HEK293 (cell line): ENCODE results near the gene CATSPERD.
A peak's percentile ranks its signal among the peaks of the same experiment; 100 is the strongest.

ENCODE experiments used
- EGR2 ChIP-seq: fragments of 450-650 bp; formaldehyde crosslinking; IDR thresholded peaks from 2 replicates; pipeline ENCODE4 v1.5.1; 2016; ENCODE audit warnings: low read depth, missing biosample characterization, missing genetic modification characterization
- KLF10 ChIP-seq: fragments of 450-650 bp; IDR thresholded peaks from 2 replicates; pipeline ENCODE4 v1.5.1; 2018; ENCODE audit warnings: missing biosample characterization, mild to moderate bottlenecking, missing genetic modification characterization
- MZF1 ChIP-seq: fragments of 450-650 bp; formaldehyde crosslinking; IDR thresholded peaks from 2 replicates; pipeline ENCODE4 v1.5.1; 2017; ENCODE audit warnings: missing biosample characterization, missing genetic modification characterization, borderline replicate concordance
- REPIN1 ChIP-seq: fragments of 450-650 bp; formaldehyde crosslinking; IDR thresholded peaks from 2 replicates; pipeline ENCODE4 v1.5.1; 2017; ENCODE audit warnings: missing biosample characterization, missing genetic modification characterization, low read depth
- ZNF132 ChIP-seq: fragments of 450-650 bp; formaldehyde crosslinking; IDR thresholded peaks from 2 replicates; pipeline ENCODE4 v1.5.1; 2017; ENCODE audit warnings: missing biosample characterization, missing genetic modification characterization, borderline replicate concordance
- ZNF629 ChIP-seq: fragments of 450-650 bp; formaldehyde crosslinking; IDR thresholded peaks from 2 replicates; pipeline ENCODE4 v1.5.1; 2017; ENCODE audit warnings: missing biosample characterization, missing genetic modification characterization
- TF ChIP-seq, protein P1 (sequence below): fragments of 450-650 bp; formaldehyde crosslinking; IDR thresholded peaks from 2 replicates; pipeline ENCODE4 v1.5.1; 2016; ENCODE audit warnings: missing biosample characterization, missing genetic modification characterization

DNA sequence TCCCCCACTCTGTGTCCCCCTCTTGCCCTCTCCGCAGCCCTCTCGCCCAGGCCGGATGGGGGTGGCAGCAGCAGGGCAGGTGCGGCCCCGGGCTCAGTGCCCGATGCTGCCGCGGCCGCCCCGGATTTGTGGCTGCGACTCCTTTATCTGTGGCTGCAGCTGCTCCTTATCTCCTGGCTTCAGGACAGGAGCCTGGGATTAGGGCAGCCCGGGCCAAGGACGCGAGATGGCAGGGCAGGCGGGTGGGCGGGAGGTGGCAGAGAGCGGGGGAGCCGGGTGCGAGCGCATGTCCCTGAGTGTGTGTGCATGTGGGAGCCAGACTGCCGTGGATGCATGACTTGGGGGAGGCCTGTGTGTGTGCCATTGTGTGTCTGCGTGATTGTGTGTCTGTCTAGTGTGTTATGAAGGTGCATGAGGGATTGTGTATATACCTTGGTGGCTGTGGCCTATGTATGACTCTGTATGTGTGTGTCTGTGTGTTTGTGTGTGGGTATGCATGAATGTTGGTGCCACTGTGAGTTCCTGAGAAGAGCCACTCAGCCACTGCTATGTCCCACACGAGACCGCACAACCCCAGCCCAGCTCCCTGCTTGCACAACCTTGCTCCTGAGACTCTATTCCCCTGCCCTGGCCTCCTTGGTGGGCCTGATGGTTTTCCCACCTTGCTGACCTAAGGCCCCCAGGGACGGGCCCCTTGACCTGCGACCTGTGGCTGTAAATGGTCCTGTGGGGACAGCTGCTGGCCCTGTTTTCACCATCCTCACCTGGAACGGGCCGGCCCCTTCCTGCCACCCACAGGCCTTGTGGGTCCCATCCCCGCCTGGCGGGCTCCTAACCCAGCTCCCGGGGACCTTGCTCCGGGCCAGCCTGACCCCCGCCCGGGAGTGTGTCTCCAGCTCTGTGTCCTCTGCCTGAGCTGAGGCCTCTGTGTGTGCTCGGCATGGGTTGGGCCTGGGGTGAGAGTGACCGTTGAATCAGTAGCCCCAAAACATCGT, 79.1 kb downstream of the CATSPERD start:
- no peak for TF ChIP-seq ZNF629 (tag by site-specific recombination)
- 0 out of 2 replicates have a peak, but pooled peaks have one; percentile 24 for TF ChIP-seq EGR2 (tag by site-specific recombination)
- TF ChIP-seq, protein P1, sequence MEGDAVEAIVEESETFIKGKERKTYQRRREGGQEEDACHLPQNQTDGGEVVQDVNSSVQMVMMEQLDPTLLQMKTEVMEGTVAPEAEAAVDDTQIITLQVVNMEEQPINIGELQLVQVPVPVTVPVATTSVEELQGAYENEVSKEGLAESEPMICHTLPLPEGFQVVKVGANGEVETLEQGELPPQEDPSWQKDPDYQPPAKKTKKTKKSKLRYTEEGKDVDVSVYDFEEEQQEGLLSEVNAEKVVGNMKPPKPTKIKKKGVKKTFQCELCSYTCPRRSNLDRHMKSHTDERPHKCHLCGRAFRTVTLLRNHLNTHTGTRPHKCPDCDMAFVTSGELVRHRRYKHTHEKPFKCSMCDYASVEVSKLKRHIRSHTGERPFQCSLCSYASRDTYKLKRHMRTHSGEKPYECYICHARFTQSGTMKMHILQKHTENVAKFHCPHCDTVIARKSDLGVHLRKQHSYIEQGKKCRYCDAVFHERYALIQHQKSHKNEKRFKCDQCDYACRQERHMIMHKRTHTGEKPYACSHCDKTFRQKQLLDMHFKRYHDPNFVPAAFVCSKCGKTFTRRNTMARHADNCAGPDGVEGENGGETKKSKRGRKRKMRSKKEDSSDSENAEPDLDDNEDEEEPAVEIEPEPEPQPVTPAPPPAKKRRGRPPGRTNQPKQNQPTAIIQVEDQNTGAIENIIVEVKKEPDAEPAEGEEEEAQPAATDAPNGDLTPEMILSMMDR (tag by site-specific recombination) = no peak
- no peak for TF ChIP-seq REPIN1 (tag by site-specific recombination)
- TF ChIP-seq MZF1 = no peak
- no peak for TF ChIP-seq KLF10 (tag by site-specific recombination)
- no peak for TF ChIP-seq ZNF132
